OCI-M1 (cell line): Measurements from ENCODE around the gene IL2RA.
"Not testable (repeated sequence)": the region's sequence is repeated elsewhere in the genome, so short reads cannot be mapped to it uniquely, and the experiment has no call there.

Experiments used
- DNase-seq: peaks from one replicate; lab custom pipeline; 2025; lab: John Stamatoyannopoulos, UW

Gene IL2RA

DNA sequence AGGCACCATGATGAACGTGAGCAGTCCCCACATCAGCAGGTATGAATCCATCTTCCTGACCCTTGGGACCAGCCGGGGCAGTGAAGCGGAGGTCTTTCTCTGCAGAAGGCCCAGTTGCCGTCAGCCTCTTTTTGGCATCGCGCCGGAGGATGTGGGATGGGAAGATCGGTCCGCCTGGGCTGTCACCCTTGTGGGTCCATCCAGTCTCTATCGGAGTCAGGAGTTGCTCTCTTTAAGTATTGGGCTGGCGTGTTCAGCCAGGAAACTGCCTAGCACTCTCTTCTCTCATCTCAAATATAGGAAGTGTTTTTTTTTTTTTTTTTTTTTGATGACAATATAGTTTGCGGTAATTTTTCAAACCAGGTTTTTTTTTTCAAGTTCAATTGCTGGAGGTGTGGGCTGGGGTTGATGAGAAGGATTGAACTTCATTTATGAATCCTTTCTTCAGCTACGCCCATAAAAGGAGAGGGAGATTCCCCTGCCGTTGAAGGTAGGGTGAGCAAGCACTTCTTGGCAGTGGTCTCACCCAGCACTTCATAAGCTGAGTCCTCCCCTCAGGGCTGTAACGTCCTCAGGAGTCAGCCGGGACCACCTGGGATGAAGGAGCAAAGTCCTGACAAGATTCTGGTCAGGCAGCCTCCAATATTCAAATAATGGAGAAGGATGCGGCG, at the start of gene IL2RA:
Gene IL2RA, minus strand, starts transcription at position 267 of the 671 bp plus-strand sequence. Its CDS starts 216 bp downstream, at position 51.
- DNase-seq: no peak

DNA sequence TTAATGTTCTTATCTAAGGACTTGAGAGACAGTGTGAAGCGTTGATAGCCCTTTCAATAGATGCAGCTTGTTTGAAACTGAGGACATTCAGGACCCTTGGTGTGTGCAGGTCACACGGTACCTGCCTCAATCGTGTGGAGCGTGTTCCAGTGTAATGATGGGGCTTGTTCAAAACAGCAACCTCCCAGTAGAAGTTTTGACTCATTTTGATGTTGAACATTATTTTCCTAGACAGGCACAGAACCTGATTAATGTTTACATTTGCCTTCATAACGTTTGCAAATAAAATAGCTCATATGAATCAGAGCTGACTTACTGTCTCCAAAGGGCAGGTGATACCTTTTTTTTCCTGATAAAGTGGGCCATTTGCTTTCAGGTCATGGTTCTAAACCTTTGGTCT, 48.0 kb upstream of the IL2RA start:
- DNase-seq: no peak

- no peak for DNase-seq
Measured at GRCh38 chr10:6109444-6109775, 47.2 kb upstream of the IL2RA start.

DNA sequence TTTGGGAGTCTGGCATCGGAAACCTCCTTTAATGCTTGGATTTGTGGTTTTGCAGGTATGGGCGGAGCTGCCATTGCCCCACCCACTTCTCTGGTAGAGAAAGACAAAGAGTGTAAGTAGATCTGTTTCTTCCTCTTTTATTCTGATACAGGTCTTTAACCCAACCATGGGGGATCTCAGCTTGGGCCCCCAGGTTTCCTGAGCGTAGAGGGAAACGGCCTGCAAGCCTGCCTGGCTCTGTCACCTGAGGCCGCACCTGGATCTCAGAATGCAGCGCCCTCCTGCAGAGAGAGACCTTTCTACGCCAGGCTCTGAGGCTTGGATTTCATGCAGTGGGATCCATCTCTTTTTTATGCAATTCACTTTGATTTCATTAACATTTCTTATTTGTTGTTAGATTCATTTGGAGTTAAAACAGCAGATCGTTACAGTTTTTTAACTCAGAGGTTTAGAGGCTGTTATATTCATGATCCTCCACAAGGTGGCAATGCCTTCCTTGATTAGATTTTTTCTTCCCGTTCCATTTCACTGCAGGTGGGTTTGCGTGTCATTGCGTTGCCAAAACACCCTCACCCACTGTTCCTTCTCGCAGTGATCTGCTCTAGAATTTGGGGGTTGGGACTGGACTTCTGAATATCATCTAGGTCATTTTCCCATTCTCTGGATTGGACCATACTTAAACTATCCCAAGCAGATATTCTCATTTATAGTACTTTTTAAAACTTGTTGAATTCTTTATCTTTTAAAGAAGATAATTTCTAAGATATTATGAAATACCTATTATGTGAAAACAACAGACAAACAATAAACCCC, 46.7 kb upstream of the IL2RA start:
- peak; percentile 67 for DNase-seq

- DNase-seq: no peak
Measured at GRCh38 chr10:6108072-6108471, 45.9 kb upstream of the IL2RA start.

GRCh38 chr10:6107616-6108015, 45.4 kb upstream of the IL2RA start:
- not testable (repeated sequence) for DNase-seq

DNA sequence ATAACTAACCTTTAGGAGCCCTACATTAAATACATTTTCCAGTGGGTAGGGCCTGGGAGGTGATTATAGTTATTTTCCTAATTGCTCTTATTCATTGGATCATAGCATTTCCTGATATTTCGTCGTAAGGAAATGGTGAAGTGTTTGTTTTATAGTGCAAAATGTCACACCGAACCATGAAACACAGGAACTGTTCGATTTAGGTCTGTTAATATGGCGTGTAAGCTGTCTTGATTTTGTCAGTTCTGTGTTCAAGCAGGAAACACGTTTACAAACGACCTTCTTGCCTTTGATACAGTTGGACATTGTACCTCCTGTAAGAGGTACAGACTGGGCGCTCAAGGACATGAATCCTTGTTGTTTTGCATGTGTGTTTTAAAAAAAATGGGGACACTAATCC, 41.4 kb upstream of the IL2RA start:
- DNase-seq: no peak

DNA sequence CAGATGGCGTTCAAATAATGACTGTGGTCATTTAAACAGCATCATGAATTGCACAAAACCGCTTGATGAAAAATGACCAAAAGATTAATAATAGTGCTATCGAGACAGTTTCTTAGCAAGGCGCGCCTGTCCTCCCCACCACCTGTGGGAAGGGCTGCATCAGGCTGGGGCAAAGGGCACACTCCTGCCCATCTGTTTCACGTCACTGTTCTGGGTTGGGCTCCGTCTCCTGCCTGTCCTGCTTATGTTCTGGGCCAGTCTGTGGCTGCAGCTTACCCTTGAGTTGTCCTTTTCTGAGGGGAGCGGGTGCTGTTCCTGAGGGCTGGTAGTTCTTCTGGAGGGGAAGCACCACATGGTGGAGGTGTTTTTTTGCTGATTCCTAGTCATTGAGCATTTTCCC, 40.0 kb upstream of the IL2RA start:
- DNase-seq: no peak

GRCh38 chr10:6101181-6101580, 39.0 kb upstream of the IL2RA start:
- no peak for DNase-seq

GRCh38 chr10:6100370-6100769, 38.2 kb upstream of the IL2RA start:
- no peak for DNase-seq

DNA sequence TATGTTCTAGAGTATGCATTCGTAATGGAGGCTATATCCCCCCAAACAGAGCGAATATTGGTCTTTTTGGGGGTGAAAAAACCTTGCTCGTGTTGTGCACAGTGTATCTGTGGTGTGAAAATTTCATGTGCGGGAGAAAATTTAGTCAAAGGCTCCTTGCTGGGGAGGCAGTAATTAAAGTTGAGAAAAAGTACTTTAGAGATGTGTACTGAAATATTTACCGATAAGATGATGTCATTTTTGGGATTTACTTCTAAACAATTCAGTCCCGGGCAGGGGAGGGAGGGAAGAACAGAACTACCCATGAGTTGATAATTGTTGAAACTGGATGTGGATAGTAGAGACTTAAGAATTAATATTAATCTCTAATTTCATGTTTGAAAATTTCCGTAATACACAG, 36.0 kb upstream of the IL2RA start:
- no peak for DNase-seq

DNA sequence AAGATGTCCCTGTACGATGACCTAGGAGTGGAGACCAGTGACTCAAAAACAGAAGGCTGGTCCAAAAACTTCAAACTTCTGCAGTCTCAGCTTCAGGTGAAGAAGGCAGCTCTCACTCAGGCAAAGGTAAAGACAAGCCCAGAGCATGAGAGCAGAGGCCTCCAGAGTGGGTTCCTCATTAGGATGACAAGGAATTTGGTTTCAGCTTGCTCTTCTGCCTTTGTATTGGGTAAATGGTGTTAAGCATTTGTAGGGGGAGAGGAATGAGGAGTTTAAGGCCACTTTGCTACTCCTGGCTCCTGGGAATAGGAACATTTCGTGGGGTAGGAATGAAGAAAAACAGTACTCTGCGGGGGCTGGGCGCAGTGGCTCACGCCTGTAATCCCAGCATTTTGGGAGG, 34.9 kb upstream of the IL2RA start:
- DNase-seq: no peak

- DNase-seq: no peak
Measured at GRCh38 chr10:6095810-6096570, 33.8 kb upstream of the IL2RA start.

DNA sequence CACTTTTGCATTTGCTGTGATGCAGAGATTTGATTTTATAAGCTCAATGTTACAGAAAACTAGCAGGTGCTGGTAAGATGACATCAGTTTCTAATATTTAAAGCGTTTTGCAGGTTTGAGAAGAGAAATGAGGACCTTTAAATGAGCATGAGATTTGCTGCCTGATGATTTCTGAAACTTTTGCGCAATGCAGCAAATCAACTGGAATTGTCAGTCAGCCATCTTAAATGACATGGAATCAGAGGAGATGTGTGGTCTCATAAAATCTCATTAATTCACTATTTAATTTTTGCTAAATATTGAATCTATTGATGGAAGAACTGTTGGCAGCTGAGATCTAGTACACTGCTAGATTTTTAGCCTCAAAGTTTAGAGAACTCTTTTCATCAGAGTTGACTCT, 30.6 kb upstream of the IL2RA start:
- DNase-seq: no peak

- no peak for DNase-seq
Measured at GRCh38 chr10:6091630-6092029, 29.5 kb upstream of the IL2RA start.

GRCh38 chr10:6089334-6090219, 27.4 kb upstream of the IL2RA start:
- DNase-seq: peak; percentile 44

GRCh38 chr10:6088721-6089333, 26.7 kb upstream of the IL2RA start, which contains the start of gene RBM17:
RBM17 (plus strand) TSS chr10:6089034; CDS start chr10:6097066, 8,032 bp downstream.
- DNase-seq: peak; percentile 98

DNA sequence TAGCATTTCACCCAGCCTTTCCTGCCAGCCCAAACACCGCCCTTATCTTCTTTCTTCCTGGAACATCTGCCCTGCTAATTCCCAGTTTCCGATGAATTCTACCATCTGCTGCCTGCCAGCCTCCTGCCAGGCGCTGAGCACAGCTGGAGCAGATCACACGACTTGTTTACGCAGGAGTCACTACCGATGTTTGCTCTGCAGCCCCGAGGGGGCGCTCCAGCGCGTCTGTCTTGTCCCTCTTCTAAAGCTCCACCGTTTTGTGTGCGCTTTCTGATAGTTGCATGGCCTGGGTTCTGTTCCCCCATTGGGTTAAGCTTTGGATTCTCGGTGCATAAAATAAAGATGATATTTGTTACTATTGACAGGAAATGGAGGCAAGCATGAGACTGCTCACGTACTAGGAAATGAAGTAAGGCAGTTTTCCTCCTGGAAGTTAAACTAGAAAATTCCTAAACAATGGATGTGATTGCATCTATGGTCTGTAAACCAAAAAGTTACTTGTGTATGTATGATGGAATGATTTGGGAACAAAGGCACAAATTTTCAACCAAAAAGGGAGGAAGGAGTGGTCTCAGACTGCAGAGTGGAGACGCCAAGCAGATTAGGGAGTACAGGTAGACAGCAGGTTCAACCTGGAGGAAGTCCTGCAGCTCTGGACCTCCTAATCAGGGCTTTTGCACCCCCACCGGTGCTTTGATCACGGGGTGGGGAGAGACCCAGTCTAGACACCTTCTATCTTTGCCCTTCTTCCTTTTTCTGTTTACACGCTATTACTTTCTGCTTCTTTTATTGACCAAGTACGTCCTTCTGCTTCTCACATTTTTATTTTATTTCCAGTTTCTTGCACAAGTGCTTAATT, 24.4 kb upstream of the IL2RA start:
- DNase-seq: peak; percentile 96

DNA sequence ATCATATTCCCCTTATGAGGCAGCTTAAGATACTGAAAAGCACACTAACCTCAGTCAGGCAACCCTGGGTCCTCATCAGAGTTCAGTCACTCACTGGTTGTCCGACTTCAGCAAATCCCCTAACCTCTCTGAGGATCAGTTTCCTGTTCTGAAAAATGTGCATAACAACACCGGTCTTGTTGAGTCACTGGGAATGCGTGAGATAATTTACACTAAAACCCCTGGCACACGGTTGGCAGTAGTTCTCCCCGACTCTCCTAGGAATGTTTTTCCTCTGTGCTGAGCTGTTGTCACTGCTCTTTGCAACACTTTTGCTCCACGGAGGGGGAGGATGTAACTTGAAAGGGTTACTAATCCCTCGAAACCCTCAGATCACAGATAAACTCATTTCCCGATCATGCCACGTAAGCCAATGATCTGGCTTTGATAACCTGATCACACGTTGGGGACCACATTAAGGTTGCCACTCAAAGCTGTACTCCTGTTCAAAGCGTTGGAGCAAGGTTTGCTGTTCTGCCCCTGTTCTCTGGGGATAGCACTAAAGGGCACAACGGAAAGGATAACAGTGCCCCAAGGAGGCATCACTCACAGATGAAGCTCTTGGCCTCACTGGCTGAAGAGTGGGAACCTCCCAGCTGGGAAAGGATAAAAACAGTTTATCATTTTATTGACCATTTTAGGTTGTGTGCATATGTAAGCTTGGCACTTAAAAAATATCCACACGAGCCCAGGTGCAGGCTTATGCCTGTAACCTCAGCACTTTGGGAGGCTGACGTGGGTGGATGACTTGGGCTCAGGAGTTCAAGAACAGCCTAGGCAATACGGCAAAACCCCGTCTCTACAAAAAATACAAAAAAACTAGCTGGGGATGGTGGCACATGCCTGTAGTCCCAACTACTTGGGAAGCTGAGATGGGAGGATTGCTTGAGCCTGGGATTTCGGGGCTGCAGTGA, 21.6 kb upstream of the IL2RA start:
- no peak for DNase-seq
